HG03060 (cell line): ENCODE results near the gene MOB1A.
A peak's percentile ranks its signal among the peaks of the same experiment; 100 is the strongest.
"Not testable (repeated sequence)": the region's sequence is repeated elsewhere in the genome, so short reads cannot be mapped to it uniquely, and the experiment has no call there.

Source experiments
- ATAC-seq: cut with Tn5 transposase; IDR thresholded peaks from one replicate; pipeline ENCODE4 v1.9.1; 2021; ENCODE audit warnings: low read depth, moderate number of reproducible peaks; ENCODE audit not compliant: unreplicated experiment

MOB1A gene

GRCh38 chr2:74149570-74150319 lies 28.9 kb downstream of the MOB1A start:
- no peak for ATAC-seq

- no peak for ATAC-seq
These were observed 29.5 kb downstream of the MOB1A start for GRCh38 chr2:74149247-74149525.

- no peak for ATAC-seq
These were observed 30.0 kb downstream of the MOB1A start for GRCh38 chr2:74148457-74149246.

DNA sequence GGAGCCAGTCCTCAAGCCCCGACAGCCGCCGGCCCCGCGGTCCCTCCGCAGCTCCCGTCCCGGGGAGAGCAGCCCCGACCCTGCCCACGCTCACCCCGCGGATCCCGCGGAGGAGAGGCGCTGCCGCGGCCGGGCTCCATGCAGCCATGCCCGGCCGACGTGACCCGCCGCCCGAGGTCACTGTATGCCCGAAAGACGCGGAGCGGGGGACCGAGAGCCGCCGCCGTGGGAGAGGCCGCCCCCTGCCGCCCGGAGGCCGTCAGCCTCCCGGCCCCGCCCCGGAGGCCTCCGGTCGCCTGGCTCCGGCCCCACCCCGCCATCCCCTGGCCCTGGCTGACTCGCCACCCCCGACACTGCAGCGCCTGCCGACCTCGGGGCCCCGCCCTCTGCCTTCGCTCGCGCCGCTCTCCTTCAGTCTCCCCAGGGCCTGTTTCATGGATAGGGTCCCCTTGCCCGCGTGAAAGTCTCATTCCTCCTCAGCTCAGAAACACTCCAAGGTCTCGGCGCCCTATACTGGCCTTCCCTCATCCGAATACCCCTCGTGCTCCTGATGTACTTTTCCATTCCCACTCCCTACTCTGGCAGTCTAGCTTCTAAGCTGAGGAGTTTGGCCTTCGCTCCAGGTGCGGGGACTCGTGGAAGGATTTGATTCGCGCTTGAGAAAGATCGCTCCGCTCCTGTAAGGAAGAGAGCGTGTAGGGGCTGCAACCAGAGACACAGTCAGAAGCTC lies 30.8 kb downstream of the MOB1A start, which contains the start of gene BOLA3:
BOLA3 (minus strand) TSS at position 186 of the 730 bp plus-strand sequence; CDS start at position 148, 38 bp downstream.
- ATAC-seq, result no peak

DNA sequence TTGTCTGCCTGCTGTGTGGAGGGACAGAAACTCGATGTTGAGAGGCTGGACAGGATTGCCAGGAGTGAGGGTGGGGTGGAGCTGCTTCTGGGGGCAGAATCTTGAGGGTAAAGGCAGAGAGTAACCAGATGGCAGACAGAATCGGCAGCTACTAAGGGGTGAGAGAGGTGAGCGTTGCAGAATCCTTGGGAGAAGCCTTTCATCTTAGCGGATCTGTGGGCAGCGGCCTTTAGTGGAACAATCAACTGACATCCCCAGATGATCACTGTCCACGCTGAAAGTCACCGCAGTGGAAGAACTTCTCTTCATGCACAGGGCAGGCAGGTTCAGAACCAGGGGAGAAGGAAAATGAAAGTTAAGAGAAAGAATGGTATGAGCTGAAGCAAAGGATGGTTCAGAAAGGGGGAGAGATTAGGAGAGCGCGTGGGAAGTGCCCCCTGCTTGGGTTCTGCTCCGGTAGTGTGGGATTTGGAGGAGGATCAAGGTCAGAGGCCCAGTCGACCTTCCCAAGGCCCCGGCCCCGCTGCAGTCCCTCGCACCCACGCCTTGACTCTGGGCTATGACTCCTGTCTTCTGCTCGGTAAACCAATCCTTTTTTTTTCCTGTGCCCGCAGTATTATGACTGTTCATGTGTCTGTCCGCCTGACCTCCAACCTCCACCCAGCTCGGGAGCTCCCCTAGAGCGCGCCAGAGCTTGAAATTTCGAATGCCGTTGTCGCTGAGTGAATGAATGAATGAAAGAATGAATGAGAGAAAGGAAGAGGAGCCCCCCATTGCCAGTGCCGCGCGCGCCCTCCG lies 31.6 kb downstream of the MOB1A start:
- no peak for ATAC-seq

DNA sequence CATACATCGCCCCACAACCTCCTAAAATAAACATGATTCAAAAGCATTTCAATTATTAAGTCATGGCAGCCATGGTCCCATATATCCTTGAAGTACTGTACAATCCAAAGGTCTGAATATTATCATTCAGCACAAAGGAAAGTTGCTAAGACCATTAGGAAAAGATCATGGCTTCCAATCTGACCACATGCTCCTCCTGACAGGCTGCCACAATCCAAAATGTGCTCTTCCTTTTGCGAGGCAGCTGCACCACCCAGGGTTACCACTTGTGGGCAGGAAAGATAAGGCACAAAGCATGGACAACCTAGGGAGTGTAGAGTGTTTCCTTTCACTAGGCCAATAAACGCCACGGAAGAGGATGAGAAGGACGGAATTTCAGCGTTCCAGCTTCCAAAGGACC lies 36.3 kb downstream of the MOB1A start:
- no peak for ATAC-seq

GRCh38 chr2:74138600-74139323 lies 39.9 kb downstream of the MOB1A start:
- ATAC-seq, result no peak

DNA sequence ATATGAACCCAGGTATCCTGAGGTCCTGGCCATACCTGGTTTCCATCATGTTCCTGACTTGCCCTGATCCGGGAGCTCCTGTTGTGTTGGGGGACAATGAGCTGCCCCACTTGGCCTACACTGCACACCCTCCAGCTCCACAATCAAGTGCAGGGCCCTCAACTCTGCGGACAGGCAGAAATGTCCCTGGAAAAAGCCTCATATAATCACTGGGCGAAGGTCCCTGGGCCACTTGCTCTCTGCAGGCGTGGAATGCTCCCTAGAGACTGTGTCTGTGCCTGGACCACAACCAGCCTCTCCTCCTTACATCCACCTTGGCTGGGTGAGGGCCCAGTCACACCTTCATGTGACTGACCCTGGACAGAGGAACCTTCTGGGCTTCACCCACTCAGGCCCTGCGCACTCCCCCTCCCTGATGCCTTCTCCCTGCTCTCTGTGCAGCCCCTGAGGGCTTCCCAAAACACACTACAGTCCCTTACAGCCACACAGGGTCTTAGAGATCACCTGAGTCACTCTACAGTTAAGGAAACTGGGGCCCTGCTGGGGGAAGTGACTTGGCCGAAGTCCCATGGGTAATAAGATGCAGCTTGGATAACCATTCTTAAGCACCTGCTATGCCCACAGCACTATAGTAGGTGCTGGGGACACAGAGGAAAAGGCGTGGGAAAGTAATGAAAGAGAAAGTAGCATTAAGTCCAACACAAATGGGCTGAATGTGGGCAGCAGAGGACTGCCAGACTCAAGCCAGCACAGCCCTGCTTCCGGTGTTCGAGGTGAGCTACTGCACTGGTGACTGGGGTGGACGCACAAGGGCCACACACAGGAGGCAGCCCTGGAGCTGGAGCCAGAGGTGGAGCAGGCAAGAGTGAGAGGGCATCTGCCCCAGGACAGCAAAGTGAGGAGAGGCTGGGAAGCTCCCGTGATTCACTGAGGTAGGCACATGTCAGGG lies 40.8 kb downstream of the MOB1A start:
- ATAC-seq, result no peak

DNA sequence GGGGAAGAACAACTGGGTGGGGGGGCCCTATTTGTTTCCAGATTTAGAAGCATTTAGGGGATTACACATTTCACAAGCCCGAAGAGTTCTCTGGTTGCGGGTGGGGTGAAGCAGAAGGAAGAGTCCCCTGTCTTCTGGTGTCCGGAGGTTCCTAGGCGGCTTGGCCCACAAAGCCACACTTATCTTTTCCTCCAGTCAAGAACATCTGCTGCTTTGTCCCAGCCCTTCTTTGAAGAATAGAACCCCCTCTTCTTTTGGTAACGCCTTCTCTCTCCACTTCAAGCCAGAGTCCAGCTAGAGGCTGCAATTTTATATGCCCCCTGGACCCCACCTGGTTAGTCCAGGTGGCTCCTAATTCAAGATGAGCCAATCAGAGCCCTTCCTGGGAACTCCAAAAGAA lies 46.8 kb downstream of the MOB1A start:
- ATAC-seq, result no peak

DNA sequence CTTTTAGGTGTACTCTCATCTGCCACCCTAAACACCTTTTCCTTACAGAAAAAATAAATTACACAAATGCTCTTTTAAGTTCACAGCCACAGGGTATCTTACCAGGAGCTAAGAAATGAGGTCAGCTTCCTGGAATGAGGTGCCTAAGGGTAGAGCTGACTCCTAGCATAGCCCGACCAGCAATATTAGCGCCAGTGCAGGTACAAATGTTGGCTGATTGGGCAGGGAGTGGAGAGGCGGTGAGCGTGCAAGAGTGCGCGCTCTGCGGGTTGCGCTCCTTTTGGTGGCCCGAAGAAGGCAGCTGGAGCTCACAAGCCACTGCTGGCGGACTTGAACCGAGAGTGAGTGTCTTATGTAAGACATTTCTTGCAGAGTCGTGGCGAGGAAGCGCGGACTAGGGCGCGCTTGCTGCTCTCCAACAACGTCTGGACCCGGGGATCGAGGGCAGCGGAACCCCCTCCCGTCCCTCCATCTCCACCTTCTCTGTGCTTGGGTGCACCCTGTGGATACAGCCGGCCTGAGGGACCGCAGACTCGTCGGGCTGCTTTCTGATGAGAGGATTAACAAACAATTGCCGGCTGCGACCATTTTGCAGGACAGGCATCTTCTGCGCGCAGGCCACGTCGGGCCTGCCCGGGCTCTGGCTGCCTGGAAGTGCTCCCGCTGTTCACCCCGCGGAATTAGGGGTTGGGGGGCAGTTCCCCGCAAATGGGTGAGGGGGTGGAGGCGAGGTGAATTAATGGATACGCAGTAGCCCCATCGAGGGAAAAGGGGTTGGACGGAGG lies 48.3 kb downstream of the MOB1A start:
- ATAC-seq, result no peak

DNA sequence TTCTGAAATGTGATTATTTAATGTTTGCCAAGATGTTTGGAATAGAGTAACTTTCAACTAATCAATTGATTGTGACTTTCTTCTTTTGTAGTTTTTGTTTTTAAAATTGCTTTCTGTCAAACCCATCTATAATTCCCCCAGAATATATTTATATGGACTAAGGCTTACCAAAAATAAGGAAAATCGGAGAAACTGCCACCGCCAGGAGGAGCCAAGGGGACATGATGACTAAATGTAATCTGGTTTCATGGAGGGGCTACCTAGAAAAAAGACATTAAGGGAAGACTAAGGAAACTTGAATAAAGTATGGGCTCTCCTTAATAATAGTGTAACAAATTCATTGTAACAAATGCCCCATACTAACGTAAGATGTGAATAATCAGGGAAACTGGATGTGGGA lies 50.5 kb downstream of the MOB1A start:
- ATAC-seq, result no peak

DNA sequence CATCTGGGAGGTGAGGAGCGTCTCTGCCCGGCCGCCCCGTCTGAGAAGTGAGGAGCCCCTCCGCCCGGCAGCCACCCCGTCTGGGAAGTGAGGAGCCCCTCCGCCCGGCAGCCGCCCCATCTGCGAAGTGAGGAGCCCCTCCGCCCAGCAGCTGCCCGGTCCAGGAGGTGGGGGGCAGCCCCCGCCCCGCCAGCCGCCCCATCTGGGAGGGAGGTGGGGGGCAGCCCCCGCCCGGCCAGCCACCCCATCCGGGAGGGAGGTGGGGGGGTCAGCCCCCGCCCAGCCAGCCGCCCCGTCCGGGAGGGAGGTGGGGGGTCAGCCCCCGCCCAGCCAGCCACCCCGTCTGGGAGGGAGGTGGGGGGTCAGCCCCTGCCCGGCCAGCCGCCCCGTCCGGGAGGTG lies 54.7 kb downstream of the MOB1A start:
- not testable (repeated sequence) for ATAC-seq

DNA sequence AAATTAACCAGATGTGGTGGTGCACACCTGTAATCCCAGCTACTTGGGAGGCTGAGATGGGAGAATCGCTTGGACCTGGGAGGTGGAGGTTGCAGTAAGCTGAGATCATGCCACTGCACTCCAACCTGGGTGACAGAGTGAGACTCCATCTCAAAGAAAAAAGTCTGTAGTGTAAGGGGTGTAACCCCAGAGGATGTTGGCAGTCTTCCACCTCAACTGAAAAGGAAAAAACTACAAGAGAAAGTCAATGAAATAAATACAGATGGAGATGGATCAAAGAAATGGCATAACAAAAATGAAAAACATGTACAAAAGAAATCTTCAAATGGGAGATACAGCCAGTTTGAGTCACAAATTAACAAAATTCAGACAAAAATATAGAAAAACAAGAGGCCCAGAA lies 56.8 kb downstream of the MOB1A start:
- ATAC-seq, result not testable (repeated sequence)

DNA sequence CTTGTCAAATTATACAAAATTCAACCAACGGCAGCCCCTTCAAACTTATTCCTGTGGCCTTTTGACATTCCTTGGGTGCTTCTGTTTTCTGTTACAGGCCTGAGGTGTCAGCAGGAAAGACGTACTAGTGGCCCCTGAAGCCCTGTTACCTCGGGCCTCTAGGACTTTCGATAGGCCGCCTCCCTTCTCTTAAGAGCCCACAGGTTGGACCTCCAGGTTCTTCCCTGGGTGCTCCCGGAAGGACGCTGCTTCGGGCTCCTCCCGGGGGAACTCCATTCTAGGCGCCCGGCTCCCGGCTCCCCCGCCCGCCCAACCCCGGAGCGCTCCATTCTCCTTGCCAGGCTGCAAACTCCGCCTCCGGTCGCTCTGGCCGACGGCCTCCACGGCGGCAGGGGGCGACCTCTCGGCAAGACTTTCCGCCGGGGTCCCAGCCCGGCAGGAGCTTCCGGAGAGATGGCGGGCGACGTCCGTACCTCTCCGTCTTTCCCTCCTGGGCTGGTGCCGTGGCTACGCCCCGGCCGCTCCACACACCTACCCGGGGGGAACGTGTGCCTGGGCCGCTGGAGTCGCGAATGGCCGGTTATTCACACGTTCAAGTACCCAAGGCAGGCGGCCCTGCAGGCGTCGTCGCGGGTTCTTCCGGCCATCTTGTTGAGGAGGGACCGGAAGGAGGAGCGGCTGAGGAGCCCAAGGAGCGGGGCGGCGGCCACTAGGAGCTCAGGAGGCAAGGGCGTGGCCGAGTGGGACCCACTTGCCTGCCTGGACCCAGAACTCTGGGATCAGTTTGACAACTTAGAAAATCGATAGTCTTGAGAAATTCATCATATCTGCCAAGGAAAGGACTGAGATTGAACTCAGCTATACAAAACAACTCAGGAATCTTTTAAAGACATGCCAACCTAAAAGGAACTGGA lies 58.5 kb downstream of the MOB1A start:
- ATAC-seq, result peak; percentile 61

DNA sequence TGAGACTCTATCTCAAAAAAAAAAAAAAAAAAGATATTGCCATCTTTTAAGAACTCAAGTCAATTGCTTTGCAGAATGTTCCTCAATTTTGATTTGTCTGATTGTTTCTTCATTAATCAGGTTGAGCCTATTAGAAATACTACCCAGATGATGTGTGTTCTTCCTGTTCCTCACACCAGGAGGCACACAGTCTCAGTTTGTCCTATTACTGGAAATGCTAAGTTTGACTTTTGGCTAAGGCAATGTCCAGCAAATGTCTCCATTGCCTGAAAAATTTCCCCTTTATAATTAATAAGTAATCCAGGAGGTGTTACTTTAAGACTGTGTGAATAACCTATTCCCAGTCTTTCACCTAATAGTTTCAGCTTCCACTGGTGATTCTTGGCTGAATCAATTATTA lies 59.3 kb downstream of the MOB1A start:
- ATAC-seq, result no peak

GRCh38 chr2:74111380-74111779 lies 67.3 kb downstream of the MOB1A start:
- no peak for ATAC-seq

DNA sequence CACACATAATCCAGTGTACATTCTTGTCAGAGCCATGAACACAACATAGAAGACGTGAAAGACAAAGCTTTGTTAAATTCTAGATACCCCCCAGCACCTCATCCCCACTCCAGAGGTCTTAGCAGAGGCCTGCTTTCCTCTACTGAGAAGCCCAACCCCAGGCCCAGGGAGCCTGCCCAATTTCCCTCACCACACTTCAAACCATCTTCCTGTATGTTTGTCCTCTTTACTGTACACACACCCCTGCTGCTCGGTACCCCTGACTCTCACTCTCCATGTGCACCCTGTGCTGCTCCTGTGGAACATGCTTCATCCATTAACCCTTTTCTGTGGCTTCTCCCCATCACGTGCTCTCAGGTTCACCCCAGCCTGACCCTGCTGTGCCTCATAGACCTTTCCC lies 68.1 kb downstream of the MOB1A start:
- ATAC-seq, result no peak
